HepG2 (cell line): ENCODE results near the gene ABHD11. TPM values are rescaled to one million over a fixed set of nuclear protein-coding genes. Genes with fewer than 3 reads are reported as not detected.

Experiments
- HIVEP1 ChIP-seq: sonication (generic); formaldehyde crosslinking; IDR thresholded peaks from 2 replicates; pipeline ENCODE4 v1.4.0; 2020; ENCODE audit warnings: mild to moderate bottlenecking, missing genetic modification reagents
- KAT8 ChIP-seq: IDR thresholded peaks from 2 replicates; pipeline ENCODE4 v1.6.1; 2016; ENCODE audit warnings: missing genetic modification reagents, missing compliant biosample characterization
- MLLT10 ChIP-seq: sonication (generic); formaldehyde crosslinking; IDR thresholded peaks from 2 replicates; pipeline ENCODE4 v1.4.0; 2020; ENCODE audit warnings: missing genetic modification reagents
- POLR2G ChIP-seq: fragments of 200-400 bp; formaldehyde crosslinking; IDR thresholded peaks from 2 replicates; pipeline ENCODE4 v1.6.1; 2018; ENCODE audit warnings: mild to moderate bottlenecking, low read depth, low read length, moderate library complexity
- RARA ChIP-seq: IDR thresholded peaks from 2 replicates; pipeline ENCODE4 v1.6.1; 2016; ENCODE audit warnings: missing genetic modification reagents, missing compliant biosample characterization
- SIN3A ChIP-seq: IDR thresholded peaks from 2 replicates; pipeline ENCODE4 v1.6.1; 2011; ENCODE audit warnings: low read depth, mild to moderate bottlenecking, control low read depth, low read length, borderline replicate concordance
- SKI ChIP-seq: fragments of 450-650 bp; IDR thresholded peaks from one replicate; pipeline ENCODE4 v1.6.1; 2018; ENCODE audit warnings: mild to moderate bottlenecking; ENCODE audit not compliant: partially characterized antibody
- SUZ12 ChIP-seq: fragments of 150-350 bp; IDR thresholded peaks from 2 replicates; pipeline ENCODE4 v1.6.1; 2014; ENCODE audit warnings: low read depth, low read length
- ZBTB1 ChIP-seq: sonication (generic); formaldehyde crosslinking; IDR thresholded peaks from 2 replicates; pipeline ENCODE4 v1.4.0; 2020; ENCODE audit warnings: missing genetic modification reagents, borderline replicate concordance
- ZMAT3 ChIP-seq: sonication (generic); formaldehyde crosslinking; conservative IDR thresholded peaks from 2 replicates; pipeline ENCODE4 v1.7.0; 2021; ENCODE audit warnings: missing genetic modification reagents
- ZNF205 ChIP-seq: IDR thresholded peaks from 2 replicates; pipeline ENCODE4 v1.6.1; 2018; ENCODE audit warnings: missing biosample characterization, missing genetic modification reagents
- ZNF644 ChIP-seq: IDR thresholded peaks from 2 replicates; pipeline ENCODE4 v1.6.1; 2016; ENCODE audit warnings: low read depth
- ZNF709 ChIP-seq: sonication (generic); formaldehyde crosslinking; IDR thresholded peaks from 2 replicates; pipeline ENCODE4 v1.5.0; 2020; ENCODE audit warnings: mild to moderate bottlenecking, missing genetic modification reagents
- polyA plus RNA-seq, 8 experiments: library from polyadenylated mRNA; depleted of rRNA in 3 of 8; stranded (reverse) in 7 of 8; unstranded in 1 of 8; fragments of >200 nt; fragmentation: Illumina TruSeq in 4 of 8; extraction: Trizol in 4 of 8; gene quantifications; 2 replicates each; pipeline versions ENCODE4 v1.2.1 to v1.2.3, GENCODE V29; 2011 to 2016; ENCODE audit warnings: low read depth in 4 of 8, missing spikeins in 1 of 8, mixed read lengths in 1 of 8; ENCODE audit not compliant: insufficient read depth in 1 of 8
- total RNA-seq, 5 experiments: library from RNA; depleted of rRNA; stranded (reverse); fragments of >200 nt; fragmentation: Illumina TruSeq; extraction: Trizol; gene quantifications; 2 replicates each; pipeline ENCODE4 v1.2.3, GENCODE V29; 2016; ENCODE audit warnings: low read depth in 1 of 5
- TF ChIP-seq, protein P1 (sequence below): sonication (generic); formaldehyde crosslinking; IDR thresholded peaks from 2 replicates; pipeline ENCODE4 v1.4.0; 2020; ENCODE audit warnings: missing genetic modification reagents, borderline replicate concordance
- TF ChIP-seq, protein P2 (sequence below): sonication (generic); formaldehyde crosslinking; IDR thresholded peaks from 2 replicates; pipeline ENCODE4 v1.8.1; 2022; ENCODE audit warnings: low read depth, mild to moderate bottlenecking, missing genetic modification reagents
- TF ChIP-seq, protein P3 (sequence below): sonication (generic); formaldehyde crosslinking; IDR thresholded peaks from 2 replicates; pipeline ENCODE4 v1.8.0; 2022; ENCODE audit warnings: missing genetic modification reagents, mild to moderate bottlenecking, borderline replicate concordance
- TF ChIP-seq, protein P4 (sequence below): sonication (generic); formaldehyde crosslinking; IDR thresholded peaks from 2 replicates; pipeline ENCODE4 v1.5.1; 2020; ENCODE audit warnings: mild to moderate bottlenecking, missing genetic modification reagents, moderate library complexity
- TF ChIP-seq, protein P5 (sequence below): sonication (generic); formaldehyde crosslinking; IDR thresholded peaks from 2 replicates; pipeline ENCODE4 v1.4.0; 2020; ENCODE audit warnings: mild to moderate bottlenecking, missing genetic modification reagents

ABHD11 gene
- total and polyA plus RNA-seq, 2 of the 13 experiments (the other 11 are each of a cell fraction or from before 2014, with no cell fraction given), result 7.0 to 8.1 TPM

DNA sequence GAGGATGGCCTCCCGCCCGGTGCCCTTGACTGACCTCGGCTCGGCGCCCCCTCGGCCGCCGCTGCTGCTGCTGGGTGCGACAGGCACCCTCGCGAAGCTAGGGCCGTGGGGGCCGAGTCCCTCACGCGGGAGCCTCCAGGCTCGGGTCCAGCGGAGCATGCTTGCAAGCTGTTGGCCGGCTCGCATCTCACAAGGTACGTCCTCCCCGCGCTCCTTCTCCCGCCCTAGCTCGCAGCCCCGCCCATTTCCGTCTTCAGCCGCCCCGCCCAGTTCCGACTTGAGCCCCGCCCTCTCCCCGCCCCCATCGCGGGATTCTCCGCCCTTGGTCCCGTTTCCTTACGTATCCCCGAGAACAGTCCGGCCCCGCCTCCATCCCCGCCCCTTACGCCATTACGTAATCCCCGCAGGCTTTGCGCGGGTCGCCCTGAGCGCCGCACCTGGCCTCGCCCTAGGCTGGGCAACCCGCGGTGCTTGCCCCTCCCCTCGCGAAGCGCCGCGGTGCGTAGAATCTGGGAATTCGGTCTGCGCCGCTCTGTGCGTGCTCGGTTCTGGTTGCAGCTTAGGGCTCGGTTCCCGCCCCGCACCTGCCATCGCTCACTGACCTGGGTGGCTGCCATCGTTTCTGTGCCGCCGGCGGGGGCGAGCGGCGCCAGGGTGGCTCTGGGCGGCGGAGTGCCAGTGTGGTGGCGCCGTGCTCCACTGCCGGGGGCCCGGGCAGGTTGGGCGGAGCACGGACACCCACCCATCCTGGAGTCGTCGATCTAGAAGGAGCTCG, at the start of gene ABHD11 (continued):
- TF ChIP-seq, protein P1, sequence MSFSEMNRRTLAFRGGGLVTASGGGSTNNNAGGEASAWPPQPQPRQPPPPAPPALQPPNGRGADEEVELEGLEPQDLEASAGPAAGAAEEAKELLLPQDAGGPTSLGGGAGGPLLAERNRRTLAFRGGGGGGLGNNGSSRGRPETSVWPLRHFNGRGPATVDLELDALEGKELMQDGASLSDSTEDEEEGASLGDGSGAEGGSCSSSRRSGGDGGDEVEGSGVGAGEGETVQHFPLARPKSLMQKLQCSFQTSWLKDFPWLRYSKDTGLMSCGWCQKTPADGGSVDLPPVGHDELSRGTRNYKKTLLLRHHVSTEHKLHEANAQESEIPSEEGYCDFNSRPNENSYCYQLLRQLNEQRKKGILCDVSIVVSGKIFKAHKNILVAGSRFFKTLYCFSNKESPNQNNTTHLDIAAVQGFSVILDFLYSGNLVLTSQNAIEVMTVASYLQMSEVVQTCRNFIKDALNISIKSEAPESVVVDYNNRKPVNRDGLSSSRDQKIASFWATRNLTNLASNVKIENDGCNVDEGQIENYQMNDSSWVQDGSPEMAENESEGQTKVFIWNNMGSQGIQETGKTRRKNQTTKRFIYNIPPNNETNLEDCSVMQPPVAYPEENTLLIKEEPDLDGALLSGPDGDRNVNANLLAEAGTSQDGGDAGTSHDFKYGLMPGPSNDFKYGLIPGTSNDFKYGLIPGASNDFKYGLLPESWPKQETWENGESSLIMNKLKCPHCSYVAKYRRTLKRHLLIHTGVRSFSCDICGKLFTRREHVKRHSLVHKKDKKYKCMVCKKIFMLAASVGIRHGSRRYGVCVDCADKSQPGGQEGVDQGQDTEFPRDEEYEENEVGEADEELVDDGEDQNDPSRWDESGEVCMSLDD, result no peak
- TF ChIP-seq, protein P2, sequence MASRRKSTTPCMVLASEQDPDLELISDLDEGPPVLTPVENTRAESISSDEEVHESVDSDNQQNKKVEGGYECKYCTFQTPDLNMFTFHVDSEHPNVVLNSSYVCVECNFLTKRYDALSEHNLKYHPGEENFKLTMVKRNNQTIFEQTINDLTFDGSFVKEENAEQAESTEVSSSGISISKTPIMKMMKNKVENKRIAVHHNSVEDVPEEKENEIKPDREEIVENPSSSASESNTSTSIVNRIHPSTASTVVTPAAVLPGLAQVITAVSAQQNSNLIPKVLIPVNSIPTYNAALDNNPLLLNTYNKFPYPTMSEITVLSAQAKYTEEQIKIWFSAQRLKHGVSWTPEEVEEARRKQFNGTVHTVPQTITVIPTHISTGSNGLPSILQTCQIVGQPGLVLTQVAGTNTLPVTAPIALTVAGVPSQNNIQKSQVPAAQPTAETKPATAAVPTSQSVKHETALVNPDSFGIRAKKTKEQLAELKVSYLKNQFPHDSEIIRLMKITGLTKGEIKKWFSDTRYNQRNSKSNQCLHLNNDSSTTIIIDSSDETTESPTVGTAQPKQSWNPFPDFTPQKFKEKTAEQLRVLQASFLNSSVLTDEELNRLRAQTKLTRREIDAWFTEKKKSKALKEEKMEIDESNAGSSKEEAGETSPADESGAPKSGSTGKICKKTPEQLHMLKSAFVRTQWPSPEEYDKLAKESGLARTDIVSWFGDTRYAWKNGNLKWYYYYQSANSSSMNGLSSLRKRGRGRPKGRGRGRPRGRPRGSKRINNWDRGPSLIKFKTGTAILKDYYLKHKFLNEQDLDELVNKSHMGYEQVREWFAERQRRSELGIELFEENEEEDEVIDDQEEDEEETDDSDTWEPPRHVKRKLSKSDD (CRISPR knock-in tag), result no peak
- TF ChIP-seq POLR2G (peak; percentile 86), RARA (CRISPR knock-in tag) (peak; percentile 48; the same call in 1 of the 2 replicates), ZBTB1 (CRISPR knock-in tag) (no peak), HIVEP1 (CRISPR knock-in tag) (peak; percentile 83), SIN3A (peak; percentile 45; the same call in 1 of the 2 replicates), SKI (peak; percentile 21), KAT8 (CRISPR knock-in tag) (peak; percentile 66; the same call in 1 of the 2 replicates), ZNF644 (CRISPR knock-in tag) (no peak), ZMAT3 (CRISPR knock-in tag) (0 out of 2 replicates have a peak, but pooled peaks have one; percentile 69), ZNF709 (no peak), ZNF205 (CRISPR knock-in tag) (peak; percentile 68; the same call in 1 of the 2 replicates), MLLT10 (CRISPR knock-in tag) (no peak), SUZ12 (no peak)
- TF ChIP-seq, protein P3, sequence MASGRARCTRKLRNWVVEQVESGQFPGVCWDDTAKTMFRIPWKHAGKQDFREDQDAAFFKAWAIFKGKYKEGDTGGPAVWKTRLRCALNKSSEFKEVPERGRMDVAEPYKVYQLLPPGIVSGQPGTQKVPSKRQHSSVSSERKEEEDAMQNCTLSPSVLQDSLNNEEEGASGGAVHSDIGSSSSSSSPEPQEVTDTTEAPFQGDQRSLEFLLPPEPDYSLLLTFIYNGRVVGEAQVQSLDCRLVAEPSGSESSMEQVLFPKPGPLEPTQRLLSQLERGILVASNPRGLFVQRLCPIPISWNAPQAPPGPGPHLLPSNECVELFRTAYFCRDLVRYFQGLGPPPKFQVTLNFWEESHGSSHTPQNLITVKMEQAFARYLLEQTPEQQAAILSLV (CRISPR knock-in tag), result peak; percentile 90
- TF ChIP-seq, protein P4, sequence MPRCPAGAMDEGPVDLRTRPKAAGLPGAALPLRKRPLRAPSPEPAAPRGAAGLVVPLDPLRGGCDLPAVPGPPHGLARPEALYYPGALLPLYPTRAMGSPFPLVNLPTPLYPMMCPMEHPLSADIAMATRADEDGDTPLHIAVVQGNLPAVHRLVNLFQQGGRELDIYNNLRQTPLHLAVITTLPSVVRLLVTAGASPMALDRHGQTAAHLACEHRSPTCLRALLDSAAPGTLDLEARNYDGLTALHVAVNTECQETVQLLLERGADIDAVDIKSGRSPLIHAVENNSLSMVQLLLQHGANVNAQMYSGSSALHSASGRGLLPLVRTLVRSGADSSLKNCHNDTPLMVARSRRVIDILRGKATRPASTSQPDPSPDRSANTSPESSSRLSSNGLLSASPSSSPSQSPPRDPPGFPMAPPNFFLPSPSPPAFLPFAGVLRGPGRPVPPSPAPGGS (CRISPR knock-in tag), result peak; percentile 37; the same call in 1 of the 2 replicates
- TF ChIP-seq, protein P5, sequence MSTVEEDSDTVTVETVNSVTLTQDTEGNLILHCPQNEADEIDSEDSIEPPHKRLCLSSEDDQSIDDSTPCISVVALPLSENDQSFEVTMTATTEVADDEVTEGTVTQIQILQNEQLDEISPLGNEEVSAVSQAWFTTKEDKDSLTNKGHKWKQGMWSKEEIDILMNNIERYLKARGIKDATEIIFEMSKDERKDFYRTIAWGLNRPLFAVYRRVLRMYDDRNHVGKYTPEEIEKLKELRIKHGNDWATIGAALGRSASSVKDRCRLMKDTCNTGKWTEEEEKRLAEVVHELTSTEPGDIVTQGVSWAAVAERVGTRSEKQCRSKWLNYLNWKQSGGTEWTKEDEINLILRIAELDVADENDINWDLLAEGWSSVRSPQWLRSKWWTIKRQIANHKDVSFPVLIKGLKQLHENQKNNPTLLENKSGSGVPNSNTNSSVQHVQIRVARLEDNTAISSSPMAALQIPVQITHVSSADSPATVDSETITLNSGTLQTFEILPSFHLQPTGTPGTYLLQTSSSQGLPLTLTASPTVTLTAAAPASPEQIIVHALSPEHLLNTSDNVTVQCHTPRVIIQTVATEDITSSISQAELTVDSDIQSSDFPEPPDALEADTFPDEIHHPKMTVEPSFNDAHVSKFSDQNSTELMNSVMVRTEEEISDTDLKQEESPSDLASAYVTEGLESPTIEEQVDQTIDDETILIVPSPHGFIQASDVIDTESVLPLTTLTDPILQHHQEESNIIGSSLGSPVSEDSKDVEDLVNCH (CRISPR knock-in tag), result no peak
